Measurements from ENCODE around the gene GPR75.

GPR75 gene

GRCh38 chr2:53821810-53822209, 38.0 kb downstream of the GPR75 start:
- no peak overlapping the region for H3K4me3 ChIP-seq (ENCODE audit: low read depth, low read length)
- no peak for DNase-seq (ENCODE audit: low read depth)
- TF ChIP-seq CTCF (IDR thresholded peaks at IDR 0.05; ENCODE audit: insufficient read depth, low read depth, low read length, missing control alignments): no peak

- DNase-seq (ENCODE audit: low read depth): no peak
- no peak for TF ChIP-seq CTCF (IDR thresholded peaks at IDR 0.05; ENCODE audit: insufficient read depth, low read depth, low read length, missing control alignments)
- H3K4me3 ChIP-seq (ENCODE audit: low read depth, low read length): no peak overlapping the region
These were observed 39.1 kb downstream of the GPR75 start for GRCh38 chr2:53820711-53821110.

- TF ChIP-seq CTCF (IDR thresholded peaks at IDR 0.05; ENCODE audit: insufficient read depth, low read depth, low read length, missing control alignments): no peak
- DNase-seq (ENCODE audit: low read depth): no peak
- no peak overlapping the region for H3K4me3 ChIP-seq (ENCODE audit: low read depth, low read length)
These were observed 39.7 kb downstream of the GPR75 start for GRCh38 chr2:53820048-53820447.

- no peak for DNase-seq (ENCODE audit: low read depth)
- H3K4me3 ChIP-seq (ENCODE audit: low read depth, low read length): no peak overlapping the region
- no peak for TF ChIP-seq CTCF (IDR thresholded peaks at IDR 0.05; ENCODE audit: insufficient read depth, low read depth, low read length, missing control alignments)
These were observed 40.1 kb downstream of the GPR75 start for GRCh38 chr2:53819634-53820033.

- no peak overlapping the region for H3K4me3 ChIP-seq (ENCODE audit: low read depth, low read length)
- TF ChIP-seq CTCF (IDR thresholded peaks at IDR 0.05; ENCODE audit: insufficient read depth, low read depth, low read length, missing control alignments): no peak
These were observed 40.8 kb downstream of the GPR75 start for GRCh38 chr2:53818854-53819435.

GRCh38 chr2:53813151-53813550, 46.6 kb downstream of the GPR75 start:
- no peak overlapping the region for H3K4me3 ChIP-seq (ENCODE audit: low read depth, low read length)
- no peak for TF ChIP-seq CTCF (IDR thresholded peaks at IDR 0.05; ENCODE audit: insufficient read depth, low read depth, low read length, missing control alignments)
- no peak for DNase-seq (ENCODE audit: low read depth)

More at GRCh38 chr2:53818854-53819435, 40.8 kb downstream of the GPR75 start:
- DNase-seq (ENCODE audit: low read depth): no peak

- H3K4me3 ChIP-seq (ENCODE audit: low read depth, low read length): no peak overlapping the region
- no peak for DNase-seq (ENCODE audit: low read depth)
- TF ChIP-seq CTCF (IDR thresholded peaks at IDR 0.05; ENCODE audit: insufficient read depth, low read depth, low read length, missing control alignments): no peak
These were observed 48.2 kb downstream of the GPR75 start for GRCh38 chr2:53811601-53812000.
